HG03571 (cell line): ENCODE results near the gene MARCHF3.
"Not testable (repeated sequence)": the region's sequence is repeated elsewhere in the genome, so short reads cannot be mapped to it uniquely, and the experiment has no call there.

Experiments
- ATAC-seq: cut with Tn5 transposase; IDR thresholded peaks from one replicate; pipeline ENCODE4 v1.9.1; 2021; ENCODE audit not compliant: unreplicated experiment

MARCHF3 gene

GRCh38 chr5:127012916-127013315 lies 17.4 kb downstream of the MARCHF3 start:
- ATAC-seq: no peak

DNA sequence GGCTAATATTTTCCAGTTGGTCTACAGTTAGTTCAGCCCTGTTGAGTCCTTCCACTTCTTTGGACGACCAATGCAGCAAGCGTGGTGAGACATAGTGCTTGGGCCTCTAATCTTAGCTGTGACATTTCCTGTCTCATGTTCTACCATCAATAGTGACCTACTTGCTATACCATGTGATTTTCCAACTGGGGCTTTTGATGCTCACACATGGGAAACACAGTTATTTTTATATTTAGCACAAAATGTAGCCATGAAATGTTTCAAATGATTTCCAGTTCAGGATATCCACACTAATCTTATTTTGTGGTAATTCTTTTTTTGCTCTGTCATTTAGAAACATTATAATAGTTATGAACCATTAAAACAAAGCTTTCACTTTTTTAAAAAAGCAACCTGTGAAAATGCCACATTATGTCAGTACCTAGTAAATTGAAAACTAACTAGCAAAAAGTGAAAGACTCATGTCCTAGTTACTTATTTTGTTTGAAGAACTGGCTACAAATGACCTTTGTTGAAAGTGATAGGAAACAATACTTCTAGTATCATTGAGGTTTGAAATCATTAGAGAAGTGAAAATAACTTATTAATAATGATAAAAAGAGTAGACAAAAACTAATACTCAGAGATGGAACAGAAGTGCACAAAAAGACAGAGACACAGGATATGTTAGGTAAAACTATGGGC lies 18.3 kb downstream of the MARCHF3 start:
- ATAC-seq: peak; percentile 83

DNA sequence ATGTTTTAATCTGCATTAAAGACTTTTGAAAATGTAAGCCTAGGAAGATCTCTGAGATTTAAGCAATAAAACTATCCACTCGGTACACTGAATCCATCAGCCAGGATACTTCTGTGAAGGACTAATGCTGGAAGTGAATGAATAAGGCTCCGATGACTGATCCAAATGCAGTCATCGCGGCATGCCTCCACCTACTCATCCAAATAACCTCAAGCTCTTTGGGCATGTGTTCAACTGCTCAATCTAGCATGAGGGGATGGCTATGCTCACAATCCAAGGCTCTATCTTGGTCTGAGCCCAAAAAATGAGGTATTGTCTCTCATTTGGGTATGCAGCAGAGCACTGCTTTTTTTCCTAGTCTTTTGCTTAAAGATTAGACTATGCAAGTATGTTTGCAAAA lies 19.2 kb downstream of the MARCHF3 start:
- no peak for ATAC-seq

- ATAC-seq: no peak
These were observed 20.0 kb downstream of the MARCHF3 start for GRCh38 chr5:127010362-127010761.

GRCh38 chr5:127009784-127010183 lies 20.6 kb downstream of the MARCHF3 start:
- no peak for ATAC-seq

- ATAC-seq: no peak
These were observed 21.9 kb downstream of the MARCHF3 start for GRCh38 chr5:127008300-127008975.

GRCh38 chr5:127007522-127007921 lies 22.8 kb downstream of the MARCHF3 start:
- ATAC-seq: no peak

DNA sequence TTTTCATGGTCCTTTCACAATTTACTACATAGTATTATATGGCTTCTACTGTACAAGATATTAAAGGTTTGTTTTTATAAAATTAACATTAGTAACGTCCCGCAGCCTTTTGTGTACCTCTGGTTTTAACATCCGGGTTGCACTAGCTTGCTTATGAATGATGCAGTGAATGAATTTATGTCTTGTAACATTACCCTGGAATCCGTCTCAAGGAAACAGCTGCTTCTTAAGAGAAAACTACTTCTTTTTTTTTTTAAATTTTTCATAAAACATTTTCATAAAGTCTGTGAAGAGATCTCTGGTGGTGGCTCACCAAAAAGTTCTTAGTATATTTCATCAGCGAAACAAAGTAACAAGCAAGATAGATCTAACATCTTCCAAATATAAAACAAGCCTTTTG lies 23.6 kb downstream of the MARCHF3 start:
- ATAC-seq: no peak

DNA sequence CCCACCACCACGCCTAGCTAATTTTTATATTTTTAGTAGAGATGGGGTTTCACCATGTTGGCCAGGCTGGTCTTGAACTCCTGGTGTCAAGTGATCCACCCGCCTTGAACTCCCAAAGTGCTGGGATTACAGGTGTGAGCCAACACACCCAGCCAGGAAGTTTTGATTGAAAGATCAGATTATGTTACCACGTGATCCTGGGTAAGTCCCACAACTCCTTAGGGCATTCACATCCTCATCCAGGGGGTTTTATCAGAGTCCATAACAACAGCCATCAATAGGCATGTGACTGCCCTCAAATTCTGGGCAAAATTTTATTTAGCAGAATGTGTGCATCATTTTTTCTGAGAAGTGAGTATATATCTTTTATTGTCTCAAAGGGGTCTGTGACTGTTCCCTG lies 25.1 kb downstream of the MARCHF3 start:
- ATAC-seq: not testable (repeated sequence)

GRCh38 chr5:127004721-127005120 lies 25.6 kb downstream of the MARCHF3 start:
- ATAC-seq: no peak

- no peak for ATAC-seq
These were observed 26.4 kb downstream of the MARCHF3 start for GRCh38 chr5:127003798-127004495.

DNA sequence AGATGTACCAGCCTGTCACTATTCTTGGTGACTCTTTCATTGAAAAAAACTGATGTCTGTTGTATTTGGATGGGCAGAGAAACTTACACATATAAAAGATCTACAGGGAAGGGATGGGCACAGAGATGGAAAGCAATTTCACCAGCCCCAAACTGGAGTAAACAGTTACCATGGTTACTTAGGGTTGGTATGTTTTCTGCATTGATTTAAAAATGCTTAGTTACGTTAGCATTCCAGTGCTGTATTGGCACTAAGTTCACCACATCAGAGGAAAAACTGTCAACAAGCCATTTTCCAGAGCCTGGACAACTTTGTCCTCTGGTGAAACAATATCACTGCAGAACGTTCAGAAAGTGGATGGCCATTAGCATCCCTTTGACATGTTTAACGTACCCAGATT lies 28.0 kb downstream of the MARCHF3 start:
- no peak for ATAC-seq

DNA sequence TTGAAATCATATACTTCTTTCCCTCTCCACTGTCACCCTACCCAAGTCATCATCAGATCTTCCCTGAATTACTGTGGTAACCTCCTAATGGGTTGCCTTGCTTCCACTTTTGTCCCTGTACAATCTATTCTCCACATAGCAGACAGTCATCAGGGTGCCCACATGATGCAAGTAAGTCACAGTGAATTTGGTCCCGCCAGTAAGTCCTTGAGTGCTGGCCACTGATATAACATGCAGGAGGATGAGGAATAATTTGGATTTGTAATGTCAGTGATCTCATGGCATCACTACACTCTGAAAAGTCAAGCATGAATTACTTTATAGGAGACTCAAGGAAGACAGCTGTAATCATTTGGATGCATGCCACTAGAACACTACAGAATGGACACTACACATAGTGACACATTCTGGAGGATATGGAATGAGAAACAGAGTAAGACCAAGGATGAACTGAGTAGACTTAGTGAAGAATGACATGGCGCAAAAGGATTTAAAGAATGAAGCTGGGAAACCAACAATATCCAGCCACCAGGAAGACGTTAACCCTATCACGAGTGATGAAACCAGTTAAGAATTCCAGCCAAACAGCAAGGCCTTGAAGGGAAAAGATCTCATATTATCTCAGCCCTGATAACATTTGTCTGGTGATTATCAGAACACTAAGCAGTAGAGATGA lies 28.6 kb downstream of the MARCHF3 start:
- ATAC-seq: no peak

GRCh38 chr5:126998895-126999570 lies 31.3 kb downstream of the MARCHF3 start:
- no peak for ATAC-seq

DNA sequence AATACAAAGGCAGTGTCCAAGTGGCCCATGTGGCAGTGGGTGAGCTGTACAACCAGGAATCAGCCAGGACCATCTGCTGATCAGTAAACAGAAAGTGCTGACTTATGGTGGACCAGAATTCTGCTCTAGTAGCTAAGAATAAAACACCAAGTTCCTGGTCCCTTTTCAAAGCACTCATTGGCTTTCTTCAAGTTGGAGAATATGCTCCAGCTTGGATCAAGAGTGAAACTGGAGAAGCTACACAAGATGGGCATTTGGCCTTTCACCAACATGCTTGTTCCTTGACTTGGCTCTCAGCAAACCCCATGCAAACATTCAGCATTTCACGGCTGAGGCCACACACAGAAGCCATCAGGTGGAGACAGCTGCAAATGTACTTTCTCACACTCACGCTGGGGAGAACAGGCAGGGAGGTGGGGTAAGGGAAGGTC lies 32.1 kb downstream of the MARCHF3 start:
- no peak for ATAC-seq

- no peak for ATAC-seq
These were observed 34.7 kb downstream of the MARCHF3 start for GRCh38 chr5:126995689-126996088.

- no peak for ATAC-seq
These were observed 35.3 kb downstream of the MARCHF3 start for GRCh38 chr5:126995039-126995438.

GRCh38 chr5:126994485-126994884 lies 35.9 kb downstream of the MARCHF3 start:
- no peak for ATAC-seq

DNA sequence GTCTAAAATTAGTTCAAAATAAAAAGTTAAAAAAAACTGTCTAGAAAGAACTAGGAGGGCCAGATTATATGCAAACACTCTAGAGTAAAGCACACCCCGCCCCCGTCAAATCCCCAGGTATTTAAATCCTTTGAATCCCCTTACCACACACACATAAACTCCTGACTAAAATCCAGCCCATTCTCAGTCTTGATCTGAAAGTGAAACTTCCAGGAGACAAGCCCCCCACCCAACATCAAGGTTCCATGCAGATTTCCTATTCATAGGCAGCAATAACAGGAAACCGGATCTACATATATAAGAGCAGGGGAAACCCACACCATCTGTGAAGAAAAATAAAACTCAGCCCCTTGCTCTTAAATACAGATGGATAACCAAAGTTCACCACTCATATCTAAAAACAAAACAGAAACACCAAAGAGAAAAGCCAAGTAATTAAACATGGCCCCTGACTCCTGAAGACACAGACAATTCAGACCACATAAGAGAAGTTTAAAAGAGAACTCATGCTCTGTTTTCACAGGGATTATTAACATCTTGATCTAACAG lies 42.3 kb downstream of the MARCHF3 start:
- ATAC-seq: peak; percentile 91

- no peak for ATAC-seq
These were observed 43.0 kb downstream of the MARCHF3 start for GRCh38 chr5:126987271-126987899.
